ENCODE data around the gene GMPR2.
"Not testable (repeated sequence)": the region's sequence is repeated elsewhere in the genome, so short reads cannot be mapped to it uniquely, and the experiment has no call there.

The GMPR2 gene

DNA sequence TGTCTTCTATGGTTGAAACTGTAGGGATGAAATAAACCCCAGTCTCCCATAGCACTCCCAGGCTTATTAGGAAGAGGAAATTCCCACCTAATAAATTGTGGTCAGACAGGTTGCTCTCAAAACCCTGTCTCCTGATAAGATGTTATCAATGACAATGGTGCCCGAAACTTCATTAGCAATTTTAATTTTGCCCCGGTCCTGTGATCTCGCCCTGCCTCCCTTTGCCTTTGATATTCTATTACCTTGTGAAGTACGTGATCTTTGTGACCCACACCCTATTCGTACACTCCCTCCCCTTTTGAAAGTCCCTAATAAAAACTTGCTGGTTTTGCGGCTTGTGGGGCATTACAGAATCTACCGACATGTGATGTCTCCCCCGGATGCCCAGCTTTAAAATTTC is 30.2 kb upstream of the GMPR2 start:
- not testable (repeated sequence) for DNase-seq (ENCODE audit: low spot score)

DNA sequence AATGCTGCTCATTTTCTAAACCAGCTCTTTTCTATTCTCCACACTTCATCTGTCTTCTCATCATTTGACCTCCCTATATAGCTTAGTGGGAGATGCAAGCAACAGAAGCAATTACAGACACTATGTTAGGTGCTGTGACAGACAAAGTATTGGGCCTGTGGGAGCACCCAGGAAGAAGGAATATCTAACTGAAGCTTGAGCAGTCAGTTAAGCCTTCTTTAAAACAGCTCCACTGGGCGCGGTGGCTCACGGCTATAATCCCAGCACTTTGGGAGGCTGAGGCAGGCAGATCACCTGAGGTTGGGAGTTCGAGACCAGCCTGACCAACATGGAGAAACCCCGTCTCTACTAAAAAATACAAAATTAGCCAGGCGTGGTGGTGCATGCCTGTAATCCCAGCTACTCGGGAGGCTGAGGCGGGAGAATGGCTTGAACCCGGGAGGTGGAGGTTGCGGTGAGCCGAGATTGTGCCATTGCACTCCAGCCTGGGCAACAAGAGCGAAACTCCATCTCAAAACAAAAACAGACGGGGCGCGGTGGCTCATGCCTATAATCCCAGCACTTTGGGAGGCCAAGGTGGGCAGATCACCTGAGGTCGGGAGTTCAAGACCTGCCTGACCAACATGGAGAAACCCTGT is 29.4 kb upstream of the GMPR2 start:
- DNase-seq (ENCODE audit: low spot score), result not testable (repeated sequence)

DNA sequence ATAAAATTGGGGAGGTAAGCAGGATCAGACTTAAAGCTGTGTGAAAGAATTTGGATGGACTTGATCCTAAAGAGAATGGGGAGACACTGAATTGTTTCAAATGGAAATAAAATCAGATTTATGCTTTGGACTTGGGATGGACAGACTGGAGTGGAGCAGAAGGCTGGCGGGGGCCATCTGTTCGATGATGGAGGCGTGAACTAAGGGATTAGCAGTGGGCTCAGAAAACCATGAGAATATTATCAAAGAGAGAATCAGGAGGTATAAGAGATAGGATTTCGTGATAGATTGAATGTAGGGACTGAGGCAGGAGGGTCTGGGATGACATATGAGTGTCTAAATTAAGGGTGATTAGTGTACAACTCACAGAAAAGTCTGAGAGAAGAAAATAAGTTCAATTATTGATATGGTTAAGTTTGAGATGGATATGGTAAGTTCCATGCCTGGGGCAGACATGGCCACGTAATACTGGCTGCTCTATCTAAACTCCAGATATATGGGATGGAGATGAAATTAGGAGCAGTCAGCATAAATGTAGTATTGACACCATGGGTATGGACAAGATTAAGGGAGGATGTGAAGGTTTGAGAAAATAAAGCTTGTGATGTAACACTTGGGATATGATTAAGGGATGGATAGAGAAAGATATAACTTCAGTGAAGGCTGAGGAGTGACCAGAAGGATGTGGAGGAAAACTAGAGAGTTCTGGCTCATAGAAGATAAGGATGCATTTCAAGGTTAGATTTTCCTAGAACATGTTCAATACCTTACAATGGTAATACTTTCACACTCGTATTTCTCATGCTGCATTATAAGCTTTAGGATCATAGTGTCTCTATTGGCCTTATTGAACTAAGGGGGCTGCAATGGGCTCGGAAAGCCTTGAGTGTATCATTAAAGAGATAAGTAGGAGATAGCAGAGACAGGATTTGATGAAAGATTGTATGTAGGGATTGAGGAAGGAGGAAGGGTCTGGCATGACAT is 28.3 kb upstream of the GMPR2 start:
- no peak for DNase-seq (ENCODE audit: low spot score)

DNA sequence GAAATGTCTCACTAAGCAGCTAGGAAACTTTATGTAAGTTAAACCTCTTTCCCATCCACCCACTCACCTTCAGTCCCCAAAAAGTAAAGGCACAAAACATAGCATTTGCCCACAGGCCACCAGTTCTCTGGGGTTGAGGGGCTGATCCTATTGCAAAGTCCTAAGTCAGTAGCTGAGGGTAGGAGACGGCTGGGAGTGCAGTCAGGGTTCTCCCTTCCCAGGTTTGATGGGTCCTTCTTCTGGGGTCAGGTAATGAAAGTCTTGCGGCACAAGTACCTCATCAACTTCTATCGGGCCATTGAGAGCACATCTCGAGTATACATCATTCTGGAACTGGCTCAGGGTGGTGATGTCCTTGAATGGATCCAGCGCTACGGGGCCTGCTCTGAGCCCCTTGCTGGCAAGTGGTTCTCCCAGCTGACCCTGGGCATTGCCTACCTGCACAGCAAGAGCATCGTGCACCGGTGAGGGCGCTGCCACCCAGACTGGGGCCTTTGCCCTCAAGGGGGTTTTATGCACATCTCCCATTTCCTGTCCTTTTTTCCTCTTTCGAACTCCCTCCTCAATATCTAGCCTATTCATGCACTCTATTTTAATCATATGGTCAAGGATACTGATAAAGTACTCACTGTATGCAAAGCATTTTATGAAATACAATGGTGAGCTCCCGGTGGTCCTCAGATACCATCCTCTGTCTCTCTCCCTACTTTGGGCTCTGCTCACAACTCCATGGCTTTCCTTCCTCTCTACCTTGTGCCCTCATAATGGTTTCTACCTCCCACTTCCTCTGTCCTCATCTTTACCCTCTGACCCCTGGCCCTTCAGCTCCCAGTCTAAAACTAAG is 26.2 kb upstream of the GMPR2 start:
- DNase-seq (ENCODE audit: low spot score), result no peak

DNA sequence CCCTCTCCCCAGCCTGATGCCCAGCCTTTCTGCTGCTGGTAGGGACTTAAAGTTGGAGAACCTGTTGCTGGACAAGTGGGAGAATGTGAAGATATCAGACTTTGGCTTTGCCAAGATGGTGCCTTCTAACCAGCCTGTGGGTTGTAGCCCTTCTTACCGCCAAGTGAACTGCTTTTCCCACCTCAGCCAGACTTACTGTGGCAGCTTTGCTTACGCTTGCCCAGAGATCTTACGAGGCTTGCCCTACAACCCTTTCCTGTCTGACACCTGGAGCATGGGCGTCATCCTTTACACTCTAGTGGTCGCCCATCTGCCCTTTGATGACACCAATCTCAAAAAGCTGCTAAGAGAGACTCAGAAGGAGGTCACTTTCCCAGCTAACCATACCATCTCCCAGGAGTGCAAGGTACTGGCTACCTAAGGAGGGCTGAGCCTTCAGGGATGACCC is 25.6 kb upstream of the GMPR2 start:
- no peak for DNase-seq (ENCODE audit: low spot score)

DNA sequence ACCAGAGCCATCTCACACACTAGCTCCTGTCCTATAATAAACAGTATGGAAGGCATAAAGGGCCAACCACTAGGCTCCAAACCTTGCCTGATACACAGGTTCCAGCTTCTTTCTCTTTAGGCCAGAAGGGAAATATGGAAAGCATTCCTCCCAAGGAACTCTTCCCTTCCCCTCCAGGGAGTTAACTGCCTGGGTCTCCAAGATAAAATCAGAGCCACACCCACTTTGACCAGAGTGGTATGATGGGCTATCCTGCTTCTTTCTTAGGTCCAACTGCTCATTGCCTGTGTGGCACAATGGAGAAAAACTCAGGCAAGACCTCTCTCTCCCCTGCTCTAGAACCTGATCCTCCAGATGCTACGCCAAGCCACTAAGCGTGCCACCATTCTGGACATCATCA is 25.1 kb upstream of the GMPR2 start:
- DNase-seq (ENCODE audit: low spot score), result no peak

DNA sequence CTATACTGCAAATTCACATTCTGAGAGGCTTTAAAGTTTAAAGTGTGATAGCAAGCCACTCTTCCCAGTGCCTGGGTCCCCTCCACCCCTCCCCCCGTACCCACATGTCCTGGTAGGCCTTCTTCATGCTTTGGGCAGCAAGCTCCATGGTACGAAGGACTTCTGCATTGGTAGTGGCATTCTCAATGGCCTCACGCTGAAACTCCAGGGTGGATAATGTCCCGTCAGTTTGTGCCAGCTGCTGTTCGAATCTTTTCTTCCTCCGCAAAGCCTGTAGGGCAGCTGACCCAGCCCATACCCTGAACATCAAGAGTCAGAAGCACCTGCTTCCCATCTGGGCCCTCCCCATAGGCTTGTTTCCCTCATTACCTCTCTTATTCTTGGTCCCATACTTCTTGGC is 21.4 kb upstream of the GMPR2 start:
- DNase-seq (ENCODE audit: low spot score), result no peak

DNA sequence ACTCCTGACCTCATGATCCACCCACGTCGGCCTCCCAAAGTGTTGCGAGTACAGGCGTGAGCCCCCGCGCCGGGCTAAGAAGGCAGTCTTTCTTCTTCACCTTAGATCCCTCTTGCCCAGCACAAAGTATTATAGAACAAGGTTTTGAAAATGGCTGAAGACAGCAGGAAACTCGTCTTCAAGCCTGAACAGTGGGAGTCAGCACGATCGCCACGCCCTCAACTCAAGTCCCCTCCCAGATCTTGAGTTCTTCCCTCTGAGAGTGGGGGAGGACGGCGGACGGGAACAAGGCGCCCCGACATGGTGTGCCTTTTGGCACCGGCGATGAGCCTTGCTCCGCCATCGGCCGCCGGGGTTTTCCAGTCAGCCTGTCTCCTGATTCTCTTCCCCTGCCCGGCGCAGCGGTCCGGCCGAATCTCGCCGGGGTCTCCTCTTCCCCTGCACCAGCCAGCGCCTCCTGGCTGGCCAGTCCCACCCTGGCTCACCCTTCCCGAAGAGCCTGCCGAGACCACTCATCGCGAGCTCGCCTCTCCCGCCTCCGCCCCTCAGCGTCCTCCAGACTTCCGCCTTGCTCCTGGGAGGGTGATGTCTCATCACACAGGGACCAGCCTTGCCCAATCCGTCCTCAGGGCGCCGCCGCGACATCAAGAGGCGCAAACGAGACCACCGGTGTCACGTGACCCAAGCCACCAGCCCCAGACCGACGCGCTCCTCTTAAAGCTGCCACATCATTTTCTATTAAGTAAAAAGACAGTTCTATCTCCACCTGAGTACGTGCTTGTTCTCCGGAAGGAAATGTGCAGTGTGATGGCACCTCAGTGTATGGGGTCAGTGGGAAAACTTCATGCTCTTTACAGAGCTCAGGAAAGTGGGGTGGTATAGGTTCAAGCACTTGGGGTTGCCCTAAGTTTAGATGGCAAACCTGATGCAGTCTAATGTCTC is 19.5 kb upstream of the GMPR2 start, which contains the start of gene CHMP4A:
TSS of gene CHMP4A (minus strand) at position 565 of the 942 bp plus-strand sequence. CDS start at position 516, 49 bp downstream.
- peak; percentile 95 for DNase-seq (ENCODE audit: low spot score)

DNA sequence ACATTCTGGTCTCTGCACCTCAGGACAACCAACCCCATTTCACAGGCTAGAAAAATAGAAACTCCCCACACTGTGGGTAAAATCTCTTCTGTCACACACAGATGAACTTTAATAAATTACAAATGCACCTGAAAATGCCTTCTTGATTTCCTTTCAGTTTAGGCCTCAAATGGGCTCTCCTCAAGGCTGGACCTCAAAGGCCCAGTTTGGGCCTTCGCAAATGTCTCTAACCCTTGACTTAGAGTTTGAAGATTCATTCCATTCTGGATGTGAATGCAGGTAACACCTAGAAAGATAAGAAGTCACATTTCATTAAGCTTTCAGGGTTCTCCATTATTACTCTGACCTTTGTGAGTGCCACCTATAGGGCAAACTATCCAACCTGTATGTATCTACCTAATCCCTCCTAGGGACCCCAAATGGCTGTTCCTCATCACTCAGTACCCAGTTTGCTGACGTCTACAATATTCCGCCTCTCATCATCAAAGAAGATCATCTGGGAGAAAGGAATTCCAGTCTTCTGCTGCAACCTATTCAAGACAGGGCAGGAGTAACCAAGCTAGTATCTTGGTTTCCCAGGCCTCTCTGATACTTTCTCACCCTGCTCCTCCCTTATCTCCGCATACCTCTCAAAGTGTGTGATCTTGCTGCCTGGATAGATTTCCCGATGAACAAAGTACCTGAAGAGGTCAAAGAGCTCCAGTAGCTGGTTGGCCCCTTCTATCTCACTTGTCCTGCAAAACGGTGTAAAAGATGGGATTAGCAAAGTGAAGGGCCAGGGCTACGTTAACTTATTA is 18.7 kb upstream of the GMPR2 start:
- no peak for DNase-seq (ENCODE audit: low spot score)

DNA sequence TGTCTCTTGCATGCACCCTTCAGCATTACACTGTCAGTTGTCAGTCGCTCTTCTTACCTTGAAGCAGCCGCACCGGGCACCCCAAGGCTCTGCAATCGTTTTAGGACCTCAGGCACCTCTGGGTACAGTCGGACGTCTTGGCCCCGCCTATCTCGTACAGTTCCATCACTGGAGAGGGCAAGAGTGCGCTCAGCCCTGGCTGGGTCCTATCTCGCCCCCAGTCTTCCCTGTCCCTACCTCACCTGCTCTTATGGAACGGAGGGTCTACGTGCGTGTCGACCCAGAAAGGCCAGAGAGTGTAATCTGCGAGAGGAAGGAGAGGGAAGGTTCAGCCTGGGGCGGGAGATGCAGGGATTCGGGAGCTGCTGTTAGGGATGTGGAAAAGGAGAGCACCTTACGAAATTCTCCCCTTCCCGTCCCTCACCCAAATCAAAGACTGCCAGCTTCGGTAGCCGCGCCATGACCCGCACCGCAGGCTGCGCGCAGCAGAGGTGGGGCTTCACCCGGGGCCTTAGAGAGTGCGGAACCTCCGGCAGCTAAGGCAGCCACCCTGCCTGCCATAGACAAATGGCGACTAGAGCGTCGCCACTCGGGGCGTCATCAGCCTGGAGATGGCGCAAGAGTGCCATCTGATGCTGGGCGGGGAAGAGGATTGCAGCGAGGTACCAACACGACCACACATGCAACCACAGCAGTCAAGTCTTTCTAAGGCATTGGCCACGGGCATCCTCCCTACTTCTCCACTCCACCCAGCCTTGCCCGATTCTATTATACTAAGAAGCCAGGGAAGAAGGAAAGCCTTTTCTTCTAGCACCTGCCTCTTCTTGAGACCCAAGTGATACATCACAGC is 17.0 kb upstream of the GMPR2 start, which contains the start of gene MDP1:
TSS of gene MDP1 (minus strand) at position 572 of the 850 bp plus-strand sequence. CDS start at position 461, 111 bp downstream.
- peak; percentile 91 for DNase-seq (ENCODE audit: low spot score)

DNA sequence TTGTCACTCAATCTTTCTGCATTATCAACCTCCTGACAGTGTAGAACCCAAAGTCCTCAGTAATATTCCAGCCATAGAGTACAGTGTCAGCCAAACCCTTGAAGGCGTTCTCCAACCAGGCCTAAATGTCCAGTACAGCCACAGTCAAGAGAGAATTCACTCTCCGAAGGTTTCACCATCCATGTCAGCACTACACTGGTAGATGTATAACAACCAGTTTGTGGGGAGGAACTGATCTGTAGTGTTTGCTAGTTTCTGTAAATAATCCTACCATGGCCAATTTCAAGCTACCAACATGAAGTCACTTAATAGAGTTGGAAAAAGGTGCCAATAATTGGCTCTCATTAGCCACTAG is 16.4 kb upstream of the GMPR2 start:
- no peak for DNase-seq (ENCODE audit: low spot score)

DNA sequence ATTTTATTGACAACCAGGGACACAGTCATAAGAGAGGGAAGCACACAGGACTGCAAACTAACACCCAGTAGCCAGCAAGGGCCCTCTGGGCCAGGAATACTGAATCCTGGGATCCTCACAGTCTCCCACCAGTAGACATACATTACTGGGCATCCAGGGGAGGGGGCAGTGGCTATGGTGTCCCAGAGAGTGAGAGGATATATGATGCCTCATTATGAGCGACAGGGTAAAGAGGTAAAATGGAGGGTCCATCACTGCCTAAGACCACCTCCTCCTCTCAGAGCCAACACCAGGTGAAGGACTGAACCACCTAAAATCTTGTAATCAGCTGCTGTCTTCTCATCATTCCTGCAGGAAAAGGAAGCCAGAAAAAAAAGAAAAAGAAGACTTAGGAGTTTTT is 15.9 kb upstream of the GMPR2 start:
- not testable (repeated sequence) for DNase-seq (ENCODE audit: low spot score)

DNA sequence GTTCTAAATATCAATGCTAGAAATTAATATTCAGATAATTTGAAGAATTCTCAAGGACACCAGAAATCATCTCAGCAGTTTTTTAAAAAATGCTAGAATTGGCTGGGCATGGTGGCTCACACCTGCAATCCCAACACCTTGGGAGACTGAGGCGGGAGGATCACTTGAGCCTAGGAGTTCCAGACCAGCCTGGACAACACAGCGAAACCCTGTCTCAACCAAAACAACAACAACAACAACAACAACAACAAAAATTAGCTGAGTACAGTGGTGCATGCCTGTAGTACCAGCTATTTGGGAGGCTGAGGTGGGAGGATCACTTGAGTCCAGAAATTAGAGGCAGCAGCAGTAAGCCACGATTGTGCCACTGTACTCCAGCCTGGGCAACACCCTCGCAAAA is 13.6 kb upstream of the GMPR2 start:
- no peak for DNase-seq (ENCODE audit: low spot score)

DNA sequence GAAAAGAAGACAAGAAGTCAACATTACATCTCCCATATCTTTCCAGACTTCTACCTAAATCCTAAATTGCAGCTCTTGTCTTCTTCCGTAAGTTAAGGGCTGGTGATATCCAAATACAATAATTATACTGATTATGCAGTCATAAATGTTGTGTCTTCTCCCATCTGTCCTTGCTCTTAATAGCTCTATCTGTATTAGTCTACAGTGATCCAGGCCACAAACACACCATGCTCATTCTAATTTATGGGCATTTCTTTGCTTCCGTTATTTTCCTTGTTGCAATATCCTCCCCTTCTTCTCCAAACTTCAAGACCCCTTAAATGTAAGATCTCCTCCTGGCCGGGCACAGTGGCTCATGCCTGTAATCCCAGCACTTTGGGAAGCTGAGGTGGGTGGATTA is 13.2 kb upstream of the GMPR2 start:
- DNase-seq (ENCODE audit: low spot score), result no peak

DNA sequence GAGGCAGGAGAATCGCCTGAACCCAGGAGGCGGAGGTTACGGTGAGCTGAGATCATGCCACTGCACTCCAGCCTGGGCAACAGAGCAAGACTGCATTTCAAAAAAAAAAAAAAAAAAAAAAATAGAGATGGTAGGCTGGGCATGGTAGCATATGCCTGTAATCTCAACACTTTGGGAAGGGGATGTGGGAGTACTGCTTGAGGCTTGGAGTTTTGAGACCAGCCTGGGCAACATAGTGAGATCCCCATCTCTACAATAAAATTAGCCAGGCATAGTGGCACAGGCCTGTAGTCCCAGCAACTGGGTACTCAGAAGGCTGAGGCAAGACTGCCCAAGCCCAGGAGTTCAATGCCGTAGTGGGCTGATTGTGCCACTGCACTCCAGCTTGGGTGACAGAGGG is 9.7 kb upstream of the GMPR2 start:
- not testable (repeated sequence) for DNase-seq (ENCODE audit: low spot score)

DNA sequence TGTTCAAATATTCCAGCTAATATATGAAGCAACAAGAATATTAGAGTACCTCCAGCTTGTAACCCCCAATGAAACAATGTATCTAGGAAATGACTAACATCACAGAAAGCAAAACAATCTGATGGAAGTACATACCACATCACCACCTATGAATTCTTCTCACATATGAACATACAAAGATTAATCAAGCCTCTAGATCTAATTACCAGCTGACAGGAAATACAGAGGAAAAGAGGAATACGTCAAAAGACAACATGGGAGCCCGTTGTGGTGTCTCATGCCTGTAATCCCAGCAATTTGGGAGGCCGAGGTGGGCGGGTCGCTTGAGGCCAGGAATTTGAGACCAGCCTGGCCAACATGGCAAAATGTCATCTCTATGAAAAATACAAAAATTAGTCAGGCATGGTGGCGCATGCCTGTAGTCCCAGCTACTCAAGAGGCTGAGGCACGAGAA is 8.1 kb upstream of the GMPR2 start:
- DNase-seq (ENCODE audit: low spot score), result no peak

DNA sequence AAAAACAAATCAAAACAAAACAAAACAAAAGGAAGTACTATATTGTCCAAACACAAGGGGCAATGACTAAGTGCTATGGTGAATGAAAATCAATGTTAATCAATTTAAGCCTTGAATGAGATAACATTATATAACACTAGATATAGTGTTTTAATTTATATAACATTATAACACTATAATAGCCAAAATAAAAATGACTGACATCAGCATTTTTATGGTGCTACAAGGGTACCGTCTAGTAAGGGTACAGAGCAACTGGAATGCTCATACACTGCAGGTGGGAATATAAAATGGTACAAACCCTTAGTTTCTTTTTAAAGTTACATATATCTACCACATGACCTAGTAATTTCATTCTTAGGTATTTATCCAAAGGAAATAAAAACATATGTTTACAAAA is 6.3 kb upstream of the GMPR2 start:
- DNase-seq (ENCODE audit: low spot score), result no peak

DNA sequence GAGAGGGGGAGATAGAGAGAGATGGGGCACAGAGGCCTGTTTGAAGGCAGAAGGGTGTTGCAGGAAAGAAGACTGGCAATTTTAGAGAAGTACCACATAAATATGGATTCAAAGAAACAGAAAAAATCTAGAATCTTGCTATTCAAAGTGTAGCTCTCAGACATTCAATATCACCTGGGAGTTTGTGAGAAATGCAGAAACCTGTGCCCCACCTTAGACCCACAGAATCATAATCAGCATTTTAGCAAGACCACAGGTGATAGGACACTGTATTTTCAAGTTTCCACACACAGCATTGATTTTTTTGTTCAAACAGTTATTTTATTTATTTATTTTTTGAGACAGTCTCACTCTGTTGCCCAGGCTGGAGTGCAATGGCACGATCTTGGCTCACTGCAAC is 3.8 kb upstream of the GMPR2 start:
- DNase-seq (ENCODE audit: low spot score), result no peak

Data from D341Med (cell line).